ENCODE results near the gene RELT. TPM values are rescaled to one million over a fixed set of nuclear protein-coding genes. Genes with fewer than 3 reads are reported as not detected.

RELT gene
- total and polyA plus RNA-seq, 9 of the 15 experiments (the other 6 are each of a cell fraction or from before 2014, with no cell fraction given): 1.1 to 20.2 (median 7.4) TPM

DNA sequence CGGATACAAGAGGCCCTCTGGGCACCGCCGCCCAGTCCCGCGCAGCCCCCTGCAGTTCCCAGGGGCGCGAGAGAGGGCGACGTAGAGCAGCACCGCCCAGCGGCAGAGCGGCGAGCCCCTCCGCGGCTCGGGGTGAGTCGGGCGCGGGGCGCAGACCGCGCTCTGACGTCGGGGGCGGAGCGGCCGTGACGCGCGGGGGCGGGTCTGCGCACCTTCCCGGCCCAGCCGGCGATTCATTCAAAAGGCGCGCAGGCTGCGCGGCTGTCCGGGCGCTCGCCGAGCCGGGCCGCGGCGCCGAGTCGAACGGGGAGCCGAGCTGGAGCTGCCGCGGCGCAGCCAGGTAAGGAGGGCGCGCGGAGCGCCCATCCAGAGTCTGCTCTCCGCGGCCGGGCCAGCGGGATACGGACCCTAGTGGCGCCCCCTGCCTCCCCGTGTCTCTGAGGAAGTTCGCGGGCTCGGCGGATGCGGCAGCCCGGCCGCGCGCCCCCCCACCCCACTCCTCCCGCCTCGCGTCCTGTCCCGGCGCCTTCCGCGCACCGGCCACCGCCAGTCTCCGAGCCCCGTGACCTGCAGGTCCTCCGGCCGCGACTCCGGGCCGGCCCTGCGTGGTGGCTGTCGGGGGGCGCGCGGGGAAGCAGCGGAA, at the start of gene RELT (continued):
- TF ChIP-seq, protein P1, sequence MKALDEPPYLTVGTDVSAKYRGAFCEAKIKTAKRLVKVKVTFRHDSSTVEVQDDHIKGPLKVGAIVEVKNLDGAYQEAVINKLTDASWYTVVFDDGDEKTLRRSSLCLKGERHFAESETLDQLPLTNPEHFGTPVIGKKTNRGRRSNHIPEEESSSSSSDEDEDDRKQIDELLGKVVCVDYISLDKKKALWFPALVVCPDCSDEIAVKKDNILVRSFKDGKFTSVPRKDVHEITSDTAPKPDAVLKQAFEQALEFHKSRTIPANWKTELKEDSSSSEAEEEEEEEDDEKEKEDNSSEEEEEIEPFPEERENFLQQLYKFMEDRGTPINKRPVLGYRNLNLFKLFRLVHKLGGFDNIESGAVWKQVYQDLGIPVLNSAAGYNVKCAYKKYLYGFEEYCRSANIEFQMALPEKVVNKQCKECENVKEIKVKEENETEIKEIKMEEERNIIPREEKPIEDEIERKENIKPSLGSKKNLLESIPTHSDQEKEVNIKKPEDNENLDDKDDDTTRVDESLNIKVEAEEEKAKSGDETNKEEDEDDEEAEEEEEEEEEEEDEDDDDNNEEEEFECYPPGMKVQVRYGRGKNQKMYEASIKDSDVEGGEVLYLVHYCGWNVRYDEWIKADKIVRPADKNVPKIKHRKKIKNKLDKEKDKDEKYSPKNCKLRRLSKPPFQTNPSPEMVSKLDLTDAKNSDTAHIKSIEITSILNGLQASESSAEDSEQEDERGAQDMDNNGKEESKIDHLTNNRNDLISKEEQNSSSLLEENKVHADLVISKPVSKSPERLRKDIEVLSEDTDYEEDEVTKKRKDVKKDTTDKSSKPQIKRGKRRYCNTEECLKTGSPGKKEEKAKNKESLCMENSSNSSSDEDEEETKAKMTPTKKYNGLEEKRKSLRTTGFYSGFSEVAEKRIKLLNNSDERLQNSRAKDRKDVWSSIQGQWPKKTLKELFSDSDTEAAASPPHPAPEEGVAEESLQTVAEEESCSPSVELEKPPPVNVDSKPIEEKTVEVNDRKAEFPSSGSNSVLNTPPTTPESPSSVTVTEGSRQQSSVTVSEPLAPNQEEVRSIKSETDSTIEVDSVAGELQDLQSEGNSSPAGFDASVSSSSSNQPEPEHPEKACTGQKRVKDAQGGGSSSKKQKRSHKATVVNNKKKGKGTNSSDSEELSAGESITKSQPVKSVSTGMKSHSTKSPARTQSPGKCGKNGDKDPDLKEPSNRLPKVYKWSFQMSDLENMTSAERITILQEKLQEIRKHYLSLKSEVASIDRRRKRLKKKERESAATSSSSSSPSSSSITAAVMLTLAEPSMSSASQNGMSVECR (CRISPR knock-in tag; IDR thresholded peaks at IDR 0.05): peak; percentile 50; the same call in 1 of the 2 replicates
- TF ChIP-seq, protein P2, sequence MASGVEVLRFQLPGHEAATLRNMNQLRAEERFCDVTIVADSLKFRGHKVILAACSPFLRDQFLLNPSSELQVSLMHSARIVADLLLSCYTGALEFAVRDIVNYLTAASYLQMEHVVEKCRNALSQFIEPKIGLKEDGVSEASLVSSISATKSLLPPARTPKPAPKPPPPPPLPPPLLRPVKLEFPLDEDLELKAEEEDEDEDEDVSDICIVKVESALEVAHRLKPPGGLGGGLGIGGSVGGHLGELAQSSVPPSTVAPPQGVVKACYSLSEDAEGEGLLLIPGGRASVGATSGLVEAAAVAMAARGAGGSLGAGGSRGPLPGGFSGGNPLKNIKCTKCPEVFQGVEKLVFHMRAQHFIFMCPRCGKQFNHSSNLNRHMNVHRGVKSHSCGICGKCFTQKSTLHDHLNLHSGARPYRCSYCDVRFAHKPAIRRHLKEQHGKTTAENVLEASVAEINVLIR (CRISPR knock-in tag; IDR thresholded peaks at IDR 0.05): peak; percentile 73
- TF ChIP-seq RB1 (IDR thresholded peaks at IDR 0.05; ENCODE audit: low read depth): peak; percentile 92
- TF ChIP-seq BHLHE40 (IDR thresholded peaks at IDR 0.05; ENCODE audit: low read length): peak; percentile 42
- no peak for TF ChIP-seq CBX8 (IDR thresholded peaks at IDR 0.05; ENCODE audit: borderline replicate concordance, extremely low read depth, low read depth, low read length, poor library complexity, severe bottlenecking)
- 0 out of 2 replicates have a peak, but pooled peaks have one; percentile 11 for TF ChIP-seq CBX5 (IDR thresholded peaks at IDR 0.05; ENCODE audit: borderline replicate concordance, low read depth)
- TF ChIP-seq, protein P3, sequence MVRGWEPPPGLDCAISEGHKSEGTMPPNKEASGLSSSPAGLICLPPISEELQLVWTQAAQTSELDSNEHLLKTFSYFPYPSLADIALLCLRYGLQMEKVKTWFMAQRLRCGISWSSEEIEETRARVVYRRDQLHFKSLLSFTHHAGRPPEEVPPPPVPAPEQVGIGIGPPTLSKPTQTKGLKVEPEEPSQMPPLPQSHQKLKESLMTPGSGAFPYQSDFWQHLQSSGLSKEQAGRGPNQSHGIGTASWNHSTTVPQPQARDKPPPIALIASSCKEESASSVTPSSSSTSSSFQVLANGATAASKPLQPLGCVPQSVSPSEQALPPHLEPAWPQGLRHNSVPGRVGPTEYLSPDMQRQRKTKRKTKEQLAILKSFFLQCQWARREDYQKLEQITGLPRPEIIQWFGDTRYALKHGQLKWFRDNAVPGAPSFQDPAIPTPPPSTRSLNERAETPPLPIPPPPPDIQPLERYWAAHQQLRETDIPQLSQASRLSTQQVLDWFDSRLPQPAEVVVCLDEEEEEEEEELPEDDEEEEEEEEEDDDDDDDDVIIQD (CRISPR knock-in tag; IDR thresholded peaks at IDR 0.05): no peak
- TF ChIP-seq, protein P4, sequence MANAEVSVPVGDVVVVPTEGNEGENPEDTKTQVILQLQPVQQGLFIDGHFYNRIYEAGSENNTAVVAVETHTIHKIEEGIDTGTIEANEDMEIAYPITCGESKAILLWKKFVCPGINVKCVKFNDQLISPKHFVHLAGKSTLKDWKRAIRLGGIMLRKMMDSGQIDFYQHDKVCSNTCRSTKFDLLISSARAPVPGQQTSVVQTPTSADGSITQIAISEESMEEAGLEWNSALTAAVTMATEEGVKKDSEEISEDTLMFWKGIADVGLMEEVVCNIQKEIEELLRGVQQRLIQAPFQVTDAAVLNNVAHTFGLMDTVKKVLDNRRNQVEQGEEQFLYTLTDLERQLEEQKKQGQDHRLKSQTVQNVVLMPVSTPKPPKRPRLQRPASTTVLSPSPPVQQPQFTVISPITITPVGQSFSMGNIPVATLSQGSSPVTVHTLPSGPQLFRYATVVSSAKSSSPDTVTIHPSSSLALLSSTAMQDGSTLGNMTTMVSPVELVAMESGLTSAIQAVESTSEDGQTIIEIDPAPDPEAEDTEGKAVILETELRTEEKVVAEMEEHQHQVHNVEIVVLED (CRISPR knock-in tag; IDR thresholded peaks at IDR 0.05): peak; percentile 94
- no peak for TF ChIP-seq MCM7 (IDR thresholded peaks at IDR 0.05)
- TF ChIP-seq MEIS2 (IDR thresholded peaks at IDR 0.05; ENCODE audit: partially characterized antibody): peak; percentile 67
- peak in 1 of 2 experiments; percentile 58; a peak in 1 of 4 replicates for TF ChIP-seq RCOR1 (IDR thresholded peaks at IDR 0.05; ENCODE audit: borderline replicate concordance in 1 of 2, low read depth in 2 of 2, low read length in 2 of 2)
- peak; percentile 88; the same call in 1 of the 2 replicates for TF ChIP-seq MTA3 (IDR thresholded peaks at IDR 0.05; ENCODE audit: borderline replicate concordance)
- TF ChIP-seq SIN3B (IDR thresholded peaks at IDR 0.05; ENCODE audit: low read depth): peak; percentile 73; the same call in 1 of the 2 replicates
- 0 out of 2 replicates have a peak, but pooled peaks have one; percentile 28 for TF ChIP-seq CAMTA2 (CRISPR knock-in tag; conservative IDR thresholded peaks at IDR 0.05)
- TF ChIP-seq SIN3A (IDR thresholded peaks at IDR 0.05; ENCODE audit: borderline replicate concordance in 2 of 2, control insufficient read depth in 1 of 2, low read depth in 2 of 2, low read length in 2 of 2): peak in 1 of 2 experiments; percentile 81; a peak in 2 of 4 replicates

All from K562 (cell line).